GM23338 (cell line): ENCODE data around the gene DOCK4. TPM values are rescaled to one million over a fixed set of nuclear protein-coding genes. Genes with fewer than 3 reads are reported as not detected.
A peak's percentile ranks its signal among the peaks of the same experiment; 100 is the strongest.

Experiments
- ATAC-seq: fragments of 200-7000 bp; cut with Tn5 transposase; 3 replicates; pipeline ENCODE4 v1.9.1; 2020
- DNase-seq: peaks from one replicate; pipeline ENCODE4 v3.0.0-alpha.2; 2015; ENCODE audit warnings: low spot score
- H2AFZ ChIP-seq: fragments of 200-600 bp; sonication (generic); 2 replicates; pipeline ENCODE4 v1.8.0; 2016; ENCODE audit warnings: antibody characterized with exemption, mild to moderate bottlenecking, moderate library complexity
- H3F3A ChIP-seq: fragments of 200-600 bp; sonication (generic); replicated peaks from 2 replicates; pipeline ENCODE4 v1.8.0; 2017; ENCODE audit warnings: antibody characterized with exemption, mixed run types, low read depth
- H3K27ac ChIP-seq: fragments of 200-600 bp; sonication (generic); 2 replicates; pipeline ENCODE4 v1.6.1; 2016; ENCODE audit warnings: low read depth
- H3K27me3 ChIP-seq: fragments of 200-600 bp; sonication (generic); 2 replicates; pipeline ENCODE4 v1.8.0; 2016; ENCODE audit warnings: mild to moderate bottlenecking, mixed run types, moderate library complexity; ENCODE audit not compliant: insufficient read depth
- H3K36me3 ChIP-seq: fragments of 200-600 bp; sonication (generic); 2 replicates; pipeline ENCODE4 v1.8.0; 2016; ENCODE audit warnings: mild to moderate bottlenecking; ENCODE audit not compliant: insufficient read depth
- H3K4me1 ChIP-seq: fragments of 200-600 bp; sonication (generic); 2 replicates; pipeline ENCODE4 v1.8.0; 2016; ENCODE audit warnings: mild to moderate bottlenecking, moderate library complexity; ENCODE audit not compliant: insufficient read depth
- H3K4me2 ChIP-seq: fragments of 200-600 bp; sonication (generic); 2 replicates; pipeline ENCODE4 v1.7.1; 2017; ENCODE audit warnings: mixed run types
- H3K4me3 ChIP-seq: fragments of 200-600 bp; sonication (generic); 2 replicates; pipeline ENCODE4 v1.6.1; 2016; ENCODE audit warnings: mixed run types
- H3K79me2 ChIP-seq: fragments of 200-600 bp; sonication (generic); replicated peaks from 2 replicates; pipeline ENCODE4 v1.8.0; 2017; ENCODE audit warnings: mild to moderate bottlenecking; ENCODE audit not compliant: insufficient read depth
- H3K9me2 ChIP-seq: fragments of 200-600 bp; sonication (generic); 2 replicates; pipeline ENCODE4 v1.8.0; 2017; ENCODE audit not compliant: insufficient read depth
- H4K20me1 ChIP-seq: fragments of 200-600 bp; sonication (generic); replicated peaks from 2 replicates; pipeline ENCODE4 v1.8.0; 2017; ENCODE audit warnings: mild to moderate bottlenecking; ENCODE audit not compliant: insufficient read depth
- H3K27ac Mint-ChIP-seq: 2 replicates; pipeline ENCODE4 v1.8.0; 2020; ENCODE audit warnings: inconsistent platforms, mild to moderate bottlenecking, moderate library complexity, mixed read lengths
- H3K27me3 Mint-ChIP-seq: 3 replicates; pipeline ENCODE4 v1.8.0; 2022; ENCODE audit warnings: low read depth, mild to moderate bottlenecking, moderate library complexity, mixed read lengths, inconsistent platforms; ENCODE audit not compliant: insufficient read depth, poor library complexity
- H3K36me3 Mint-ChIP-seq: 3 replicates; pipeline ENCODE4 v1.8.0; 2021; ENCODE audit warnings: low read depth, mild to moderate bottlenecking, inconsistent platforms, moderate library complexity, mixed read lengths
- H3K4me1 Mint-ChIP-seq: 3 replicates; pipeline ENCODE4 v1.8.0; 2020; ENCODE audit warnings: mild to moderate bottlenecking, inconsistent platforms, mixed read lengths
- H3K4me3 Mint-ChIP-seq: 3 replicates; pipeline ENCODE4 v1.8.0; 2021; ENCODE audit warnings: moderate library complexity, mild to moderate bottlenecking, inconsistent platforms, mixed read lengths
- H3K9me3 Mint-ChIP-seq: 3 replicates; pipeline ENCODE4 v1.8.0; 2020; ENCODE audit warnings: moderate library complexity, mild to moderate bottlenecking, inconsistent platforms, mixed read lengths
- CREB1 ChIP-seq: fragments of 250-450 bp; sonication (Bioruptor Pico); IDR thresholded peaks from 2 replicates; pipeline ENCODE4 v1.5.0; 2020; ENCODE audit warnings: low read depth, mild to moderate bottlenecking, moderate library complexity
- CTCF ChIP-seq, 2 experiments: fragments of 200-600 bp in 1 of 2; sonication (generic) in 1 of 2; conservative IDR thresholded peaks; 2 replicates each; pipeline versions ENCODE4 v1.5.1 to v1.6.1; 2016 to 2017; ENCODE audit warnings: antibody characterized with exemption in 2 of 2, low read depth in 2 of 2, mild to moderate bottlenecking in 2 of 2, moderate library complexity in 1 of 2
- ETS1 ChIP-seq: IDR thresholded peaks from 2 replicates; pipeline ENCODE4 v1.6.1; 2016; ENCODE audit warnings: antibody characterized with exemption
- EZH2 ChIP-seq: fragments of 200-600 bp; sonication (generic); IDR thresholded peaks from one replicate; pipeline ENCODE4 v1.8.0; 2017; ENCODE audit warnings: antibody characterized with exemption, mild to moderate bottlenecking, low read depth; ENCODE audit not compliant: unreplicated experiment
- EZH2phosphoT487 ChIP-seq: fragments of 200-600 bp; sonication (generic); IDR thresholded peaks from one replicate; pipeline ENCODE4 v1.8.1; 2018; ENCODE audit warnings: antibody characterized with exemption; ENCODE audit not compliant: unreplicated experiment
- NANOG ChIP-seq: IDR thresholded peaks from 2 replicates; pipeline ENCODE4 v1.6.1; 2016; ENCODE audit warnings: antibody characterized with exemption, borderline replicate concordance
- POLR2AphosphoS5 ChIP-seq: IDR thresholded peaks from 2 replicates; pipeline ENCODE4 v1.6.1; 2016; ENCODE audit warnings: antibody characterized with exemption, low read depth
- REST ChIP-seq: IDR thresholded peaks from one replicate; pipeline ENCODE4 v1.6.1; 2018; ENCODE audit warnings: antibody characterized with exemption; ENCODE audit not compliant: unreplicated experiment
- ZNF114 ChIP-seq: fragments of 250-450 bp; sonication (Bioruptor Pico); IDR thresholded peaks from 2 replicates; pipeline ENCODE4 v1.5.0; 2020; ENCODE audit warnings: mild to moderate bottlenecking, moderate library complexity
- ZNF331 ChIP-seq: fragments of 250-450 bp; sonication (Bioruptor Pico); IDR thresholded peaks from 2 replicates; pipeline ENCODE4 v1.5.0; 2020; ENCODE audit warnings: low read depth, mild to moderate bottlenecking, moderate library complexity
- polyA plus RNA-seq: library from polyadenylated mRNA; unstranded; fragments of >200 nt; fragmentation: Nextera tagmentation; extraction: Ambion mirVana; gene quantifications from 2 replicates; pipeline ENCODE4 v1.2.1, GENCODE V29; 2016
- total RNA-seq: library from RNA; depleted of rRNA; stranded (reverse); fragments of >200 nt; shearing (Covaris generic); gene quantifications from 2 replicates; pipeline ENCODE4 v1.2.3, GENCODE V29; 2014

Gene DOCK4
- total and polyA plus RNA-seq, 2 experiments from 2014 or later = 6.3 to 33.8 TPM

GRCh38 chr7:111736552-111736874 is 469.7 kb downstream of the DOCK4 start (continued):
- TF ChIP-seq ETS1 = no peak

GRCh38 chr7:111735661-111736551 is 470.3 kb downstream of the DOCK4 start:
- Mint-ChIP-seq H3K27me3 (peaks cover 3% of the 10 kb centered on the region), H3K4me3 (no peak overlapping the region), H3K4me1 (peaks cover 5% of the 10 kb centered on the region; the same call in 1 of the 3 replicates), H3K36me3 (peaks cover 29% of the 10 kb centered on the region), H3K9me3 (no peaks in the 10 kb centered on the region), H3K27ac (no peak overlapping the region)
- 0 out of 2 replicates have a peak, but pooled peaks cover under 1% of the 10 kb centered on the region for H3F3A ChIP-seq
- no peaks in the 10 kb centered on the region for H3K4me1 ChIP-seq
- H2AFZ ChIP-seq = no peak overlapping the region
- no peak overlapping the region for H3K4me3 ChIP-seq
- H3K36me3 ChIP-seq = no peaks in the 10 kb centered on the region
- no peak for TF ChIP-seq REST
- TF ChIP-seq CREB1 (CRISPR knock-in tag) = no peak
- no peak for TF ChIP-seq EZH2phosphoT487
- no peak for TF ChIP-seq EZH2
- TF ChIP-seq NANOG = no peak
- TF ChIP-seq ZNF331 (CRISPR knock-in tag) = no peak
- no peak for TF ChIP-seq ZNF114 (CRISPR knock-in tag)
- no peak for TF ChIP-seq POLR2AphosphoS5
- TF ChIP-seq CTCF (conservative IDR thresholded peaks at IDR 0.05; ENCODE audit: low read depth in 2 of 2) = peak; percentile 90 to 97
- H4K20me1 ChIP-seq = no peaks in the 10 kb centered on the region
- no peaks in the 10 kb centered on the region for H3K9me2 ChIP-seq
- ATAC-seq = peak; percentile 66
- H3K27ac ChIP-seq = no peak overlapping the region
- no peaks in the 10 kb centered on the region for H3K27me3 ChIP-seq
- no peaks in the 10 kb centered on the region for H3K79me2 ChIP-seq
- DNase-seq = peak; percentile 87
- H3K4me2 ChIP-seq = no peak overlapping the region
